NCI-H2107 (cell line): ENCODE measurements around the gene ZNF236.
"Not testable (repeated sequence)": the region's sequence is repeated elsewhere in the genome, so short reads cannot be mapped to it uniquely, and the experiment has no call there.

ENCODE experiments used
- DNase-seq: peaks from one replicate; lab custom pipeline; 2025; lab: John Stamatoyannopoulos, UW

The ZNF236 gene

GRCh38 chr18:77005651-77006195 lies 183.4 kb downstream of the ZNF236 start:
- no peak for DNase-seq

- no peak for DNase-seq
Measured at GRCh38 chr18:77006305-77007175, 184.2 kb downstream of the ZNF236 start.

- DNase-seq = no peak
Measured at GRCh38 chr18:77007251-77007650, 184.9 kb downstream of the ZNF236 start.

- DNase-seq = no peak
Measured at GRCh38 chr18:77008006-77008405, 185.6 kb downstream of the ZNF236 start.

- no peak for DNase-seq
Measured at GRCh38 chr18:77008576-77009315, 186.4 kb downstream of the ZNF236 start.

- no peak for DNase-seq
Measured at GRCh38 chr18:77009675-77010074, 187.3 kb downstream of the ZNF236 start.

- DNase-seq = no peak
Measured at GRCh38 chr18:77012120-77012519, 189.8 kb downstream of the ZNF236 start.

GRCh38 chr18:77012806-77013541 lies 190.6 kb downstream of the ZNF236 start:
- DNase-seq = no peak

- no peak for DNase-seq
Measured at GRCh38 chr18:77013811-77014521, 191.6 kb downstream of the ZNF236 start.

- no peak for DNase-seq
Measured at GRCh38 chr18:77014538-77014937, 192.2 kb downstream of the ZNF236 start.

- DNase-seq = no peak
Measured at GRCh38 chr18:77015169-77015568, 192.8 kb downstream of the ZNF236 start.

- DNase-seq = no peak
Measured at GRCh38 chr18:77015771-77016710, 193.7 kb downstream of the ZNF236 start.

GRCh38 chr18:77016936-77017335 lies 194.6 kb downstream of the ZNF236 start:
- DNase-seq = no peak

- no peak for DNase-seq
Measured at GRCh38 chr18:77017355-77017754, 195.0 kb downstream of the ZNF236 start.

- not testable (repeated sequence) for DNase-seq
Measured at GRCh38 chr18:77018650-77019049, 196.3 kb downstream of the ZNF236 start.

GRCh38 chr18:77019641-77020040 lies 197.3 kb downstream of the ZNF236 start:
- no peak for DNase-seq
